ENCODE measurements around the gene KHDRBS2. TPM values are rescaled to one million over a fixed set of nuclear protein-coding genes. Genes with fewer than 3 reads are reported as not detected.

The KHDRBS2 gene
- total RNA-seq, 1 experiment from 2014 or later = not detected

DNA sequence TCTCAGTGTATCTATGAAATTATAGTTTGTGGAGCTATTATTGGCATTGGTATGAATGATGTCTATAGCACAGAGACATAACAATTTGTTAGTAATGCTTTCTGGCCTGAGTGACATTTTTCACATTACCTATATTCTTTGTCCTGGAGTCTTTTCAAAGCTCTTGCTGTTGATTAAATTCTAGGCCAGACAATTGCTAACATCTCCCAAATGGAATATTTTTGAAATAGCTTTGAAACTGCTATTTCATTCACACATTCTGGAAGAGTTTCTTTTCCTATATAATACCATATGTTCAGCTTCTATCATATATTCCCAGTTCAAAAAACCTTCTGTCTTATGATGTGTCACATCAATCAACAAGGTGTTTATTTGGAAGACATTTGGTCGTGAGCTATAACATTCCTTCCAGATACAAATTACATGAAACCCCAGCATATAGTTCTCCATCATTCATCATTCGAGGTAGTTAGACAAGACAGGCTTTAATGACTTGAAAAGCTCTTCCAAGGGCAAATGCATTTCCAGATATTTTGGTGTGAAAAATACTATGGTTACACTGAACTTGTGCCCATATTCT is 452.8 kb downstream of the KHDRBS2 start:
- H3K36me3 ChIP-seq (ENCODE audit: low read depth) = no peaks in the 10 kb centered on the region
- no peak for TF ChIP-seq CTCF (conservative IDR thresholded peaks at IDR 0.05)
- TF ChIP-seq EZH2 (IDR thresholded peaks at IDR 0.05; ENCODE audit: low read depth) = no peak
- CTCF ChIA-PET = interaction anchor here (0.6 kb wide), 1 partner anchor 594 kb away, joined by 7 read pairs; no protein-coding TSS in a partner anchor
- POLR2A ChIA-PET (ENCODE audit: unreplicated experiment) = no interaction called here
- no peaks in the 10 kb centered on the region for H3F3A ChIP-seq (ENCODE audit: insufficient read depth, low read depth)
- no peaks in the 10 kb centered on the region; the same call in 1 of the 2 replicates for H4K20me1 ChIP-seq (ENCODE audit: insufficient read depth)
- no peaks in the 10 kb centered on the region for H3K27me3 ChIP-seq (ENCODE audit: insufficient read depth, low read depth)
- H3K9me2 ChIP-seq (ENCODE audit: insufficient read depth) = no peaks in the 10 kb centered on the region
- BruUV-seq (replicated peaks) = no TSS peak
- H3K79me2 ChIP-seq (ENCODE audit: low read depth) = no peaks in the 10 kb centered on the region
- intact Hi-C loops (cut with micrococcal nuclease; ENCODE audit: unreplicated experiment) = no loop called here
- no peaks in the 10 kb centered on the region for H3K9me3 ChIP-seq (ENCODE audit: insufficient read depth, low read depth)
- no peaks in the 10 kb centered on the region for H3K4me1 ChIP-seq (replicated peaks; ENCODE audit: insufficient read depth)
- no peak overlapping the region for H2AFZ ChIP-seq
- no peak for DNase-seq
- no peak overlapping the region for H3K4me2 ChIP-seq
- H3K4me3 ChIP-seq = no peak overlapping the region
- no peak overlapping the region for H3K27ac ChIP-seq

- Histone ChIP-seq H4K20me1 (ENCODE audit: insufficient read depth) (no peaks in the 10 kb centered on the region), H2AFZ (no peak overlapping the region), H3K9me3 (ENCODE audit: insufficient read depth, low read depth) (no peaks in the 10 kb centered on the region), H3K4me2 (no peak overlapping the region), H3K4me1 (replicated peaks; ENCODE audit: insufficient read depth) (no peaks in the 10 kb centered on the region), H3K27me3 (ENCODE audit: insufficient read depth, low read depth) (no peaks in the 10 kb centered on the region), H3K27ac (no peak overlapping the region), H3K79me2 (ENCODE audit: low read depth) (no peaks in the 10 kb centered on the region), H3K9me2 (ENCODE audit: insufficient read depth) (no peaks in the 10 kb centered on the region), H3F3A (ENCODE audit: insufficient read depth, low read depth) (no peaks in the 10 kb centered on the region), H3K4me3 (no peak overlapping the region), H3K36me3 (ENCODE audit: low read depth) (no peaks in the 10 kb centered on the region)
- TF ChIP-seq CTCF (conservative IDR thresholded peaks at IDR 0.05) (no peak), EZH2 (IDR thresholded peaks at IDR 0.05; ENCODE audit: low read depth) (no peak)
- POLR2A ChIA-PET (ENCODE audit: unreplicated experiment) = no interaction called here
- no peak for DNase-seq
- intact Hi-C loops (cut with micrococcal nuclease; ENCODE audit: unreplicated experiment) = loop anchor here (10.0 kb wide), 1 partner anchor 467 kb away; the partner anchor contains the start of gene KHDRBS2
- BruUV-seq (replicated peaks) = no TSS peak
- CTCF ChIA-PET = no interaction called here
Observed at GRCh38 chr6:61817716-61818115, 468.3 kb downstream of the KHDRBS2 start.

GRCh38 chr6:61810047-61810446 is 476.0 kb downstream of the KHDRBS2 start:
- H3K27me3 ChIP-seq (ENCODE audit: insufficient read depth, low read depth) = no peaks in the 10 kb centered on the region
- CTCF ChIA-PET = no interaction called here
- BruUV-seq (replicated peaks) = no TSS peak
- no peaks in the 10 kb centered on the region for H3K9me3 ChIP-seq (ENCODE audit: insufficient read depth, low read depth)
- H3K4me3 ChIP-seq = no peak overlapping the region
- no peaks in the 10 kb centered on the region for H3K4me1 ChIP-seq (replicated peaks; ENCODE audit: insufficient read depth)
- no peak overlapping the region for H3K27ac ChIP-seq
- H3K36me3 ChIP-seq (ENCODE audit: low read depth) = no peaks in the 10 kb centered on the region
- no peak overlapping the region for H2AFZ ChIP-seq
- no peak overlapping the region for H3K4me2 ChIP-seq
- DNase-seq = no peak
- POLR2A ChIA-PET (ENCODE audit: unreplicated experiment) = no interaction called here
- no peaks in the 10 kb centered on the region for H4K20me1 ChIP-seq (ENCODE audit: insufficient read depth)
- intact Hi-C loops (cut with micrococcal nuclease; ENCODE audit: unreplicated experiment) = loop anchor here (10.0 kb wide), 1 partner anchor 475 kb away; the partner anchor contains the start of gene KHDRBS2
- no peaks in the 10 kb centered on the region for H3K9me2 ChIP-seq (ENCODE audit: insufficient read depth)
- H3F3A ChIP-seq (ENCODE audit: insufficient read depth, low read depth) = no peaks in the 10 kb centered on the region
- H3K79me2 ChIP-seq (ENCODE audit: low read depth) = no peaks in the 10 kb centered on the region
- no peak for TF ChIP-seq EZH2 (IDR thresholded peaks at IDR 0.05; ENCODE audit: low read depth)
- no peak for TF ChIP-seq CTCF (conservative IDR thresholded peaks at IDR 0.05)

Data from PC-9 (cell line).